NCI-H2196 (cell line): ENCODE results near the gene ABCC3.

Source experiments
- DNase-seq: peaks from one replicate; lab custom pipeline; 2025; ENCODE audit not compliant: unreplicated experiment; lab: John Stamatoyannopoulos, UW

Gene ABCC3

GRCh38 chr17:50728881-50729765 is 94.4 kb downstream of the ABCC3 start:
- DNase-seq = no peak

GRCh38 chr17:50731575-50732460 is 97.1 kb downstream of the ABCC3 start:
- no peak for DNase-seq

- no peak for DNase-seq
Observed at GRCh38 chr17:50735287-50735686, 100.6 kb downstream of the ABCC3 start.

GRCh38 chr17:50737118-50737698 is 102.5 kb downstream of the ABCC3 start:
- DNase-seq = no peak

DNA sequence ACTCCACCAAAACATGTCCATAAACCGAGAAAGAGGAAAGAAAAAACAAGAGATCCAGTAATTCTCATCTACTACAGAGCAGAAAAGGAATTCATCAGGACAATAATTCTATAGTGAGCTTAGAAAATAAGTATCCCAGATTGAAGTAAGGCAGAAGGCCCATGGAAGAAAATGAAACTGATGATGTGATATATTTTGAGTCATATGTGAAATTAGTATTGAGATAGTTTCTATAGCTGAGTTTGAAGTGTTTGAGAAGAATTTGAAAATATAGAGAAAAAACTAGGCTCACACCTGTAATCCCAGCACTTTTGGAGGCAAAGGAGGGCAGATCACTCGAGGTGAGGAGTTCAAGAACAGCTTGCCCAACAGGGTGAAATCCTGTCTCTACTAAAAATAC is 104.4 kb downstream of the ABCC3 start:
- no peak for DNase-seq
